Glomerular visceral epithelial cell (primary cell): ENCODE data around the gene RO60.

Experiments
- DNase-seq: peaks from one replicate; pipeline ENCODE4 v3.0.0-alpha.2; 2016; ENCODE audit errors: extremely low spot score

Gene RO60

GRCh38 chr1:193108471-193108870, 49.1 kb downstream of the RO60 start:
- DNase-seq = no peak
